ENCODE results near the gene EPN3. TPM values are rescaled to one million over a fixed set of nuclear protein-coding genes. Genes with fewer than 3 reads are reported as not detected.

The EPN3 gene
- total RNA-seq, 4 donors from 2014 or later, result 3.0 to 17.3 (median 13.0) TPM

- DNase-seq, result no peak
- Histone ChIP-seq H3K36me3 (peaks cover 0 to 16% (median 0%) of the 10 kb centered on the region in 3 donors), H3K9me3 (no peaks in the 10 kb centered on the region), H3K4me3 (peak overlapping the region; percentile 56 to 78 (median 71)), H3K4me1 (peaks cover under 1 to 23% (median 8%) of the 10 kb centered on the region in 4 donors), H3K27me3 (no peaks in the 10 kb centered on the region), H3K27ac (peak overlapping the region; percentile 78 to 90 (median 81))
- TF ChIP-seq POLR2A (IDR thresholded peaks at IDR 0.05) (no peak), CTCF (IDR thresholded peaks at IDR 0.05) (no peak)
These were observed 15.2 kb downstream of the EPN3 start for GRCh38 chr17:50547736-50548083.

DNA sequence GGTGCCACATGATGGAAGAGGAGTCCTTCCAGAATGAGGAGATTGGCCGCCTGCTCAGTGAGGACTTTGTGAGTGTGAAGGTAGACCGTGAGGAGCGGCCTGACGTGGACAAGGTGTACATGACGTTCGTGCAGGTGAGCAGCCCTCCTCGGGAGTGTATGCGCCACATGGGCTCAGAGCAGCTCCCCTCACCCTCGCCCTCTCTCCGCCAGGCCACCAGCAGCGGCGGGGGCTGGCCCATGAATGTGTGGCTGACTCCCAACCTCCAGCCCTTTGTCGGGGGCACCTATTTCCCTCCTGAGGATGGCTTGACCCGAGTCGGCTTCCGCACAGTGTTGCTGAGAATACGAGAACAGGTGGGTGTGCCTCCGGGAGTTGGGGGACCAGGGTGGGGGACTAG lies 16.3 kb downstream of the EPN3 start:
- Histone ChIP-seq H3K9me3 (no peaks in the 10 kb centered on the region), H3K4me1 (peaks cover 0 to 12% (median 5%) of the 10 kb centered on the region in 4 donors), H3K27ac (no peak overlapping the region), H3K36me3 (peaks cover 0 to 16% (median 0%) of the 10 kb centered on the region in 3 donors), H3K27me3 (no peaks in the 10 kb centered on the region), H3K4me3 (no peak overlapping the region)
- DNase-seq, result no peak
- TF ChIP-seq POLR2A (IDR thresholded peaks at IDR 0.05) (no peak), CTCF (IDR thresholded peaks at IDR 0.05) (no peak)

DNA sequence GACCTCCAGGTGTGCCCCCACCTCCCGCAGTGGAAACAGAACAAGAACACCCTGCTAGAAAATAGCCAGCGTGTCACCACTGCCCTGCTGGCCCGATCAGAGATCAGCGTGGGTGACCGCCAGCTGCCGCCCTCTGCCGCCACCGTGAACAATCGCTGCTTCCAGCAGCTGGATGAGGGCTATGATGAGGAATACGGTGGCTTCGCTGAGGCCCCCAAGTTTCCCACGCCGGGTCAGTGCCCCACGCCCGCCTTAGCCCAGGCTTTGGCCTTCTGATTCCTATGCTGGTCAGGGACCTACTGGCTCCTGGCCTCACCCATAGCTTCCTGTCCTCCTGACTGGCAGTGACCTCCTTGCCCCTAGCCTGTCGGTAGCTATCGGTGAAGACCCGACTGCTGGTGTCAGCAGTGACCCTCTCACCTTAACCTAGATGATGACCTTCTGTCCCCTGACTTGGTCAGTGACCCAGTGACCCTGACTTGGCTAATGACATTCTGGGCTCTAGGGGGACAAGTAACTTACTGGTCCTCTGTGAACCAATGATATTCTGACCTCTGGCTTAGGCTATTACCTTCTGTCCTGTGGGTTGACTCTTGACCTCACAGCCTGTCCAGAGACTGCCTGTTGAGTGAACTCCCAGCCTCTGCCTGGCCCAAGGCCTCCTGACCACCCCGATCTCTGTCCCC lies 16.9 kb downstream of the EPN3 start:
- H3K27ac ChIP-seq, result no peak overlapping the region
- peaks cover 0 to 16% (median 0%) of the 10 kb centered on the region in 3 donors for H3K36me3 ChIP-seq
- TF ChIP-seq CTCF (IDR thresholded peaks at IDR 0.05) (no peak), POLR2A (IDR thresholded peaks at IDR 0.05) (no peak)
- peaks cover 0 to 11% (median 5%) of the 10 kb centered on the region in 4 donors for H3K4me1 ChIP-seq
- H3K4me3 ChIP-seq, result no peak overlapping the region
- no peaks in the 10 kb centered on the region for H3K27me3 ChIP-seq
- no peak for DNase-seq
- H3K9me3 ChIP-seq, result no peaks in the 10 kb centered on the region

- Histone ChIP-seq H3K27ac (no peak overlapping the region), H3K27me3 (no peaks in the 10 kb centered on the region), H3K36me3 (peaks cover 0 to 16% (median 0%) of the 10 kb centered on the region in 3 donors), H3K4me1 (peaks cover 0 to 11% (median 5%) of the 10 kb centered on the region in 4 donors), H3K4me3 (no peak overlapping the region), H3K9me3 (no peaks in the 10 kb centered on the region)
- no peak for DNase-seq
- TF ChIP-seq CTCF (IDR thresholded peaks at IDR 0.05) (no peak), POLR2A (IDR thresholded peaks at IDR 0.05) (no peak)
These were observed 17.4 kb downstream of the EPN3 start for GRCh38 chr17:50549969-50550368.

GRCh38 chr17:50550661-50551432 lies 18.3 kb downstream of the EPN3 start:
- Histone ChIP-seq H3K9me3 (no peaks in the 10 kb centered on the region), H3K27ac (no peak overlapping the region), H3K4me3 (no peak overlapping the region), H3K36me3 (peaks cover 0 to 23% (median 0%) of the 10 kb centered on the region in 3 donors), H3K4me1 (peaks cover 0 to 11% (median 5%) of the 10 kb centered on the region in 4 donors), H3K27me3 (no peaks in the 10 kb centered on the region)
- peak in 1 of 3 donors; percentile 73 for DNase-seq
- TF ChIP-seq CTCF (IDR thresholded peaks at IDR 0.05) (peak in 5 of 6 experiments; percentile 22 to 74 (median 65)), POLR2A (IDR thresholded peaks at IDR 0.05) (no peak)
